DOHH2 (cell line): Measurements from ENCODE around the gene CCDC194.
A peak's percentile ranks its signal among the peaks of the same experiment; 100 is the strongest.

Experiments used
- H3F3A ChIP-seq: fragments of 200-600 bp; sonication (generic), shearing (Covaris generic); 2 replicates; pipeline ENCODE4 v1.6.0; 2016; ENCODE audit warnings: antibody characterized with exemption, mild to moderate bottlenecking; ENCODE audit not compliant: control insufficient read depth, insufficient read depth
- H3K27ac ChIP-seq: fragments of 200-600 bp; sonication (generic); 2 replicates; pipeline ENCODE4 v1.5.1; 2014; ENCODE audit warnings: low read depth, mild to moderate bottlenecking, low read length, moderate library complexity
- H3K27me3 ChIP-seq: fragments of 200-600 bp; sonication (generic); 2 replicates; pipeline ENCODE4 v1.6.1; 2014; ENCODE audit warnings: mild to moderate bottlenecking, low read length, mixed read lengths; ENCODE audit not compliant: control insufficient read depth
- H3K36me3 ChIP-seq: fragments of 200-600 bp; sonication (generic); 2 replicates; pipeline ENCODE4 v1.6.1; 2014; ENCODE audit warnings: mild to moderate bottlenecking, low read length, moderate library complexity, mixed read lengths; ENCODE audit not compliant: control insufficient read depth
- H3K4me1 ChIP-seq: fragments of 200-600 bp; sonication (generic); 2 replicates; pipeline ENCODE4 v1.6.1; 2014; ENCODE audit warnings: mild to moderate bottlenecking, low read length, mixed read lengths; ENCODE audit not compliant: control insufficient read depth
- H3K4me2 ChIP-seq: fragments of 200-600 bp; sonication (generic); 2 replicates; pipeline ENCODE4 v1.6.0; 2014; ENCODE audit warnings: mild to moderate bottlenecking, low read length, moderate library complexity
- H3K4me3 ChIP-seq: fragments of 200-600 bp; sonication (generic); 2 replicates; pipeline ENCODE4 v1.5.1; 2014; ENCODE audit warnings: mild to moderate bottlenecking, low read length, mixed read lengths
- H3K79me2 ChIP-seq: fragments of 200-600 bp; sonication (generic); 2 replicates; pipeline ENCODE4 v1.6.1; 2014; ENCODE audit warnings: mild to moderate bottlenecking, low read length, mixed read lengths; ENCODE audit not compliant: control insufficient read depth
- H3K9me2 ChIP-seq: fragments of 200-600 bp; sonication (generic); replicated peaks from 2 replicates; pipeline ENCODE4 v1.6.1; 2014; ENCODE audit warnings: mild to moderate bottlenecking, low read length, mixed read lengths; ENCODE audit not compliant: control insufficient read depth
- H3K9me3 ChIP-seq: fragments of 200-600 bp; sonication (generic); 2 replicates; pipeline ENCODE4 v1.6.1; 2014; ENCODE audit warnings: antibody characterized with exemption, low read length, mixed read lengths; ENCODE audit not compliant: control insufficient read depth, insufficient read depth
- H4K20me1 ChIP-seq: fragments of 200-600 bp; sonication (generic); 2 replicates; pipeline ENCODE4 v1.6.0; 2014; ENCODE audit warnings: low read depth, mild to moderate bottlenecking, antibody characterized with exemption, low read length, moderate library complexity; ENCODE audit not compliant: control insufficient read depth, insufficient read depth
- EZH2phosphoT487 ChIP-seq: fragments of 200-600 bp; sonication (generic); IDR thresholded peaks from 2 replicates; pipeline ENCODE4 v1.6.1; 2017; ENCODE audit warnings: borderline replicate concordance, mild to moderate bottlenecking, antibody characterized with exemption, low read length, moderate library complexity, mixed read lengths
- TF ChIP-seq, protein P1 (sequence below): fragments of 200-600 bp; sonication (generic); IDR thresholded peaks from one replicate; pipeline ENCODE4 v1.5.1; 2014; ENCODE audit warnings: antibody characterized with exemption, mild to moderate bottlenecking, low read depth, low read length; ENCODE audit not compliant: poor library complexity, severe bottlenecking

The CCDC194 gene

DNA sequence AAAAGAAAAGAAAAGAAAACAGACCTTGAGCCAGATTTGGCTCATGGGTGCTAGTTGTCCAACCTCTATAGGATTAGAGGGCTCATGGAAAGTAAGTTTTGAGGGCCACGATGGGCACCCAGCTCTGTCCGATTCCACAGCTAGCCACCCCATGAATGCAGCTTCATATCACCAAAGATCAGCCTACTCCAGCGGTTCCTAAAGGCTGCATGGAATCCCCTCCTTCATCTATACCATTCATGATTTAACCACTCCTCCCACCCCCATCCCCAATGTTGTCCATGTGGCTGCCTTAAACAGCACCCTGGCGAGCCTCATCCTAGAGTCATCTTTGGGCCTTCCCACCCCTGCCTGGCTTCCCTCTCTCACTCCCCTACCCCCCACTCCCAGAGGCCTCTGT, 27.9 kb upstream of the CCDC194 start:
- no peak overlapping the region for H3K4me3 ChIP-seq
- no peak overlapping the region for H3K27ac ChIP-seq
- H3K27me3 ChIP-seq, result no peaks in the 10 kb centered on the region
- TF ChIP-seq EZH2phosphoT487, result no peak
- TF ChIP-seq, protein P1, sequence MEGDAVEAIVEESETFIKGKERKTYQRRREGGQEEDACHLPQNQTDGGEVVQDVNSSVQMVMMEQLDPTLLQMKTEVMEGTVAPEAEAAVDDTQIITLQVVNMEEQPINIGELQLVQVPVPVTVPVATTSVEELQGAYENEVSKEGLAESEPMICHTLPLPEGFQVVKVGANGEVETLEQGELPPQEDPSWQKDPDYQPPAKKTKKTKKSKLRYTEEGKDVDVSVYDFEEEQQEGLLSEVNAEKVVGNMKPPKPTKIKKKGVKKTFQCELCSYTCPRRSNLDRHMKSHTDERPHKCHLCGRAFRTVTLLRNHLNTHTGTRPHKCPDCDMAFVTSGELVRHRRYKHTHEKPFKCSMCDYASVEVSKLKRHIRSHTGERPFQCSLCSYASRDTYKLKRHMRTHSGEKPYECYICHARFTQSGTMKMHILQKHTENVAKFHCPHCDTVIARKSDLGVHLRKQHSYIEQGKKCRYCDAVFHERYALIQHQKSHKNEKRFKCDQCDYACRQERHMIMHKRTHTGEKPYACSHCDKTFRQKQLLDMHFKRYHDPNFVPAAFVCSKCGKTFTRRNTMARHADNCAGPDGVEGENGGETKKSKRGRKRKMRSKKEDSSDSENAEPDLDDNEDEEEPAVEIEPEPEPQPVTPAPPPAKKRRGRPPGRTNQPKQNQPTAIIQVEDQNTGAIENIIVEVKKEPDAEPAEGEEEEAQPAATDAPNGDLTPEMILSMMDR, result no peak
- H3K36me3 ChIP-seq, result no peaks in the 10 kb centered on the region
- no peaks in the 10 kb centered on the region for H3K9me3 ChIP-seq
- 0 out of 2 replicates have a peak, but pooled peaks cover 2% of the 10 kb centered on the region for H3F3A ChIP-seq
- H3K9me2 ChIP-seq, result no peaks in the 10 kb centered on the region
- H3K4me1 ChIP-seq, result peaks cover 36% of the 10 kb centered on the region
- no peaks in the 10 kb centered on the region for H4K20me1 ChIP-seq
- peaks cover 16% of the 10 kb centered on the region for H3K79me2 ChIP-seq
- H3K4me2 ChIP-seq, result no peak overlapping the region

DNA sequence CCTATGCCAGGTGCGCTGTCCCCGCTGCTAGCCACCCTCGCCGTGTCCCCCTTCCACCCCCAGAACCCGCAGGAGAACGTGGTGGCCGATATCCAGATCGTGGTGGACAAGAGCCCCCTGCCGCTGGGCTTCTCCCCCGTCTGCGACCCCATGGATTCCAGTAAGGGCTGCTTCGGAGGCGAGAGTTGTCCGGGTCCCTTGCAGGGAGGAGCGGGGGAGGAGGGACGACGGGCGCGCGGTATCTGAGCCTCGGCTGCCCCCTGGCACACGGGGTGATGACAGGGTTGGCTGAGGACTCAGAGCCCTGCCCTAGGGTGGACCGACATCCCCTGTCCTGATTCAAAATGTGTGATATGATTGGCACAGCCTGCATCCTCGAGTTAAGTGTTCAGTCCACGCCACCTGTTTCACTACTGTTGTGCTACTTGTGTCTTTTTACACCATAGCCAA, 26.5 kb upstream of the CCDC194 start:
- Histone ChIP-seq H3K27me3 (no peaks in the 10 kb centered on the region), H3K9me3 (no peaks in the 10 kb centered on the region), H3K27ac (no peak overlapping the region), H3K36me3 (peaks cover 8% of the 10 kb centered on the region), H4K20me1 (no peaks in the 10 kb centered on the region), H3K4me2 (peak overlapping the region; percentile 94), H3F3A (peaks cover 5% of the 10 kb centered on the region; the same call in 1 of the 2 replicates), H3K9me2 (no peaks in the 10 kb centered on the region), H3K4me3 (peak overlapping the region; percentile 81), H3K79me2 (peaks cover 16% of the 10 kb centered on the region), H3K4me1 (peaks cover 33% of the 10 kb centered on the region)
- TF ChIP-seq, protein P1, result no peak
- no peak for TF ChIP-seq EZH2phosphoT487

DNA sequence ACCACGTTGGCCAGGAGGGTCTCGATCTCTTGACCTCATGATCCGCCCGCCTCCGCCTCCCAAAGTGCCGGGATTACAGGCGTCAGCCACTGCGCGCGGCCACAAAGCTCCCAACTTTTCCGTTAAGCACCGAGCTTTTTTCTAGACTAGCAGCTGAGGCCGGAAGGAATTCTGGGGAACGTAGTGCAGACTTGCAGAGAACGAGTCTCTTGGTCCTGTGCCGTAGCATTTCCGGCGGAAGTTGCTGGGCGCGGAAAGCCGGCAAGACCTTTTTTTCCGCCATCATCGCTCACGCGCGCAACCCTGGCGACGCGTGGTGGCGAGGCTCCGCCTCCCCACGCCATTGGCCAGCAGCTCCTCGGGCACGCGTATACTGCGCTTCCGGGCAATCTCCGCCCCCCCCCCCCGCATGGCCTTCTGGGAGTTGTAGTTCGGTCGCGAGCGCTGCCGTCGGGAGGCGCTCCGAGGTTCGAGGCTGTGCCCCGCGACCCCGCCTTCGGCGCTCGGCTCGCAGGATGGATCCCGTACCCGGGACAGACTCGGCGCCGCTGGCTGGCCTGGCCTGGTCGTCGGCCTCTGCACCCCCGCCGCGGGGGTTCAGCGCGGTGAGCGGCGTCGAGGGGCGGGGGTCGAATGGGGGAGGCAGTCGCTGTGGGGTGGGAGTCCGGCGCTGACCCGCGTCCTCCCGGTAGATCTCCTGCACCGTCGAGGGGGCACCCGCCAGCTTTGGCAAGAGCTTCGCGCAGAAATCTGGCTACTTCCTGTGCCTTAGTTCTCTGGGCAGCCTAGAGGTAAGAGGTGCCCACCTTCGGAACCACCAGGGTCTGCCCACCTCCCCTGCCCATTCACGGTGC, 25.9 kb upstream of the CCDC194 start, which contains the start of gene MVB12A:
MVB12A (plus strand) TSS at position 427 of the 854 bp plus-strand sequence; CDS start at position 516, 89 bp downstream.
- Histone ChIP-seq H3K79me2 (peaks cover 19% of the 10 kb centered on the region), H3K9me2 (no peaks in the 10 kb centered on the region), H3K4me2 (peak within 1 kb of the TSS; percentile 94), H3K27me3 (no peaks in the 10 kb centered on the region), H3K4me1 (peaks cover 29% of the 10 kb centered on the region), H3K9me3 (no peaks in the 10 kb centered on the region), H3K4me3 (peak within 1 kb of the TSS; percentile 81), H3K36me3 (peaks cover 15% of the 10 kb centered on the region), H3K27ac (peak within 1 kb of the TSS; percentile 56), H4K20me1 (no peaks in the 10 kb centered on the region), H3F3A (peaks cover 5% of the 10 kb centered on the region; the same call in 1 of the 2 replicates)
- TF ChIP-seq, protein P1, result no peak
- TF ChIP-seq EZH2phosphoT487, result no peak
